GM19463 (cell line): ENCODE results near the gene ART1.
A peak's percentile ranks its signal among the peaks of the same experiment; 100 is the strongest.
"Not testable (repeated sequence)": the region's sequence is repeated elsewhere in the genome, so short reads cannot be mapped to it uniquely, and the experiment has no call there.

ENCODE experiments used
- ATAC-seq: cut with Tn5 transposase; IDR thresholded peaks from one replicate; pipeline ENCODE4 v1.9.1; 2021; ENCODE audit warnings: mild to moderate bottlenecking, moderate library complexity; ENCODE audit not compliant: unreplicated experiment

Gene ART1

GRCh38 chr11:3644817-3645235, at the start of gene ART1:
ART1 (plus strand) TSS chr11:3645128; CDS start chr11:3659214, 14,086 bp downstream.
- ATAC-seq: no peak

DNA sequence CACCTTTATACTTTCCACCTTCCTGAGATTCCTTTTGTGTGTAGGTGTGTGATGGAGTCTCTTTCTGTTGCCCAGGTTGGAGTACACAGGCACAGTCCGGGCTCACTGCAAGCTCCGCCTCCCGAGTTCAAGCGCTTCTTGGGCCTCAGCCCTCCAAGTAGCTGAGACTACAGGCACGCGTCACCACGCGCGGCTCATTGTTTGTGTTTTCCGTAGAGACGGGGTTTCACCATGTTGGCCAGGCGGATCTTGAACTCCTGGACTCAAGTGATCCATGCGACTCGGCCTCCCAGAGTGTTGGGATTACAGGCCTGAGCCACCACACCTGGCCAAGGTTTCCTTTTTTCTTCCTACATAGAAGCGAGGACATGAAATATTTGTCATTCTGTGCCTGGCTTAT, 47.2 kb upstream of the ART1 start:
- not testable (repeated sequence) for ATAC-seq

DNA sequence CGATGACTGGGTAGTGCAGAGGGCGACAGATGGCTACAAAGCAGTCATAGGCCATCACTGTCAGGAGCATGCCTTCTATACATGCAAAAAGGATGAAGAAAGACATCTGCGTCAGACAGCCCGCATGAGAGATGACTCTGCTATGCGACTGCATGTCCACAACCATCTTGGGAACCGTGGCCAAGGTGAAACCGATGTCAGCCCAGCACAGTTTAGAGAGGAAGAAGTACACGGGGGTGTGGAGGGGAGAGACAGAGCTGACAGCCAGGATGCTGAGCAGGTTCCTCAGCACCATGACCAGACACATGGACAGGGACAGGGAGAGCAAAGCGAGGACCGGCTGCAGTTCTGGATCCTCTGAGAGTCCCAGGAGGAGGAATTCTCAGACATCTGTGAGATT, 44.7 kb upstream of the ART1 start:
- not testable (repeated sequence) for ATAC-seq

DNA sequence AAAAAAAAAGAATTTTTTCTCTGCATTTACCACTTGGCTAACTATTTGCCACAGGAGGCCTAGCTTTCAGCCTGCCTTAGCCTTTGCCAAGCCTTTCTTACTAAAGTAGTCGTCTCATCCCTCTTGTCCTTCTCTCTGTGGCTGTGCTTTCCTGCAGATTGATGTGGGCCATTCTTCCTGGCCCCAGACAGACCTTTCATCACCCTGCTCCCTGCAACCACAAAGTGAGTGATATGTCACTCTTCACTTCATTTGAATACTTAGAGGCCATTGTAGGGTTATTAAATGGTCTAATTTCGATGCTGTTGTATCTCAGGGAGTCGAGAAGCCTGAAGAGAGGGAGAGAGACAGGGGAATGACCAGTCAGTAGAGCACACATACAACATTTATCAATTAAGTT, 40.8 kb upstream of the ART1 start:
- ATAC-seq: no peak

DNA sequence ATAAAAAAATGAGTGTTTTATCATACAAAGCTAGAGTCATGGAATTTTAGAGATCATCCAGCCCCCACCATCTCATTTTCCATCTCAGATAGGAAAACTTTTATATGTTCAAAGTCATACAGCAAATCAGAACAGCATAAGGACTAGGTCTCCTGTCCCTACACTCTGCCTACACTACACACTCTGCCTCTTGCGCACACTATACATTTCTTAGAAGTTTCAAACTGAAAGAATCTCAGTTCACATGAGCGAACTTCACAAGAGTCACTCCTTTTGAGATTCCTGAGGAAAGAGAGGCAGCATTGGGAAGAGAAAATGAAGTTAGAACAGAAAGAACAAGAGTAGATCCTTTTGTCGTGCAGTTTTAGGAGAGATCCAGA, 39.7 kb upstream of the ART1 start:
- ATAC-seq: no peak

- ATAC-seq: no peak
These were observed 39.1 kb upstream of the ART1 start for GRCh38 chr11:3605771-3606203.

DNA sequence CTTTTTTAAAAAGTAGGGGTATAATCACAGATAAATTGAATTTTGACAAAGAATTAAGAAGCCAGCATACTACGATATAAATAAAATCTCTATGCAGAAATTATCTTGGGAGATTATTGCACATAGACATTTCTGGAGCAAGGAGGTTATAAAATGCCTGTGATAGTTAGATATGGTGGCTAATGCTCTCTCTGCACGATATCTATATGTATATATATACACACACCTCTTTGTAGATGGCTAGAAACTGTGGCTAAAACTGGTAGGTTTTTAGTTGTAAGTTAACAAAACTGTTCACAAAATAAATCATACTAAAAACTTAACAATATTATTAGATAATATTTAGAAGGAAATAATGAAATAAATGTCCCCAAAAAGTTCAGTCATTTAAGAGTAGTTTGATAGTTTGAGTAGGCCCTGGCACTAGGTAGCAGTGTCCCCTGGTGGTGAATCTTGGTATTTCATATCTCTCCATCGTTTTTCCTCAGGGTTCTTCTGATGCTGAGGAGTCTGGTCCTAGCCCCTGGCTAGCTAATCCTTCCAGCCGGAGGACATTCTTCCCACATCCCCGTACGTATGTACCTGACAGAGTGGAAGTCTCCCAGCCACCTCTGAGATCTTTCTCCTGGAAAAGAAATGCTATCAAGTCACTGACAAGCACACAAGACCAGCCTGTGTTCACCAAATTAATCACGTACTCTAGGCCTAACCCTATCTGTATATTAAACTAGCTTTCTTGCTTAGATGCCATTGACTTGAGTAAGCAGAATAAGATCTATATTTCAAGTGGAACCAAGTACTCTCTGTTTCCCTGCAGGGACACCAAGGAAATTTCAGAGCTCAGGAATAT, 35.3 kb upstream of the ART1 start:
- ATAC-seq: no peak

DNA sequence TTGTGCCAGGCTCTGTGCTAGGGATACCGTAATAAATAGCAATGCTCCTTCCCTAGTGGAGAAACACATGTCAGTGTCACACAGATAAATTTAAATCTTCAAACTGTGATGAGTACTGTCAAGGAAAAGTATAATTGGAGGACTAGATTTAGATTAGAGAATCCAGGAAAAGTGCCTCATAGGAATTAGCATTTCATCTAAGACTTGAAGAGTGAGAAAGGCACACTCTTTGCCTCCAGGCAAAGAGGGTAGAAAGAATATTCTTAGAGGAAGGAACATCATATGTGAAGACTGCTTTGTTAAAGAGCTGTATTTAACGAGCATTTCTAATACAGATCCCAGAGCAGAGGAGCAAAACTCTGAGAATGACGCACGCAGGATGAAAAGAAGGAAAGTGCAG, 34.1 kb upstream of the ART1 start:
- ATAC-seq: no peak

DNA sequence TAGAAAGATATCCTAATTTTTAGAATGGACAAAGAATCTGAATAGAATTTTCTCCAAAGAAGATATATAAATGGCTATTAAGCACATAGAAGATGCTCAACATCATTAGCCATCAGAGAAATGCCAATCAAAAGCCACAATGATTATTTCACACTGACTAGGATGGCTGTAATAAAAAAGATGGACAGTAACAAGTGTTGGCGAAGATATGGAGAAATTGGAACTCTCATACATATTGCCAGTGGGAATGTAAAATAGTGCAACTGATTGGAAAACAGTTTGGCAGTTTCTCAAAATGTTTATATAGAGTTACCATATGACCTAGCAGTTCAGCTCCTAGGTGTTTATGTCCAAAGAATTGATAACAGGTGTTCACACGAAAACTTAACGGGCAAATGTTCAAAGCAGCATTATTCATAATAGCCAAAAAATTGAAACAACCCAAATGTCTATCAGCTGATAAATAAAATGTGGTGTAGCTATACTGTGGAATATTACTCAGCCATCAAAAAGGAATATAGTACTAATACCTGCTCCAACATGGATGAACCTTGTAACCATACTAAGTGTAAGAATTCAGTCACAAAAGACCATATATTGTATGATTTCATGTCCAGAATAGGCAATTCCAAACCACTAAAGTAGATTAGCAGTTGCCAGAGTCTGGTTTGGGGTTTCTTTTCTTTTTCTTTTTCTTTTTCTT, 32.8 kb upstream of the ART1 start:
- ATAC-seq: no peak

- no peak for ATAC-seq
These were observed 30.8 kb upstream of the ART1 start for GRCh38 chr11:3613998-3614741.

- peak; percentile 97 for ATAC-seq
These were observed 30.2 kb upstream of the ART1 start for GRCh38 chr11:3614742-3615171.

- ATAC-seq: no peak
These were observed 28.9 kb upstream of the ART1 start for GRCh38 chr11:3615998-3616397.

DNA sequence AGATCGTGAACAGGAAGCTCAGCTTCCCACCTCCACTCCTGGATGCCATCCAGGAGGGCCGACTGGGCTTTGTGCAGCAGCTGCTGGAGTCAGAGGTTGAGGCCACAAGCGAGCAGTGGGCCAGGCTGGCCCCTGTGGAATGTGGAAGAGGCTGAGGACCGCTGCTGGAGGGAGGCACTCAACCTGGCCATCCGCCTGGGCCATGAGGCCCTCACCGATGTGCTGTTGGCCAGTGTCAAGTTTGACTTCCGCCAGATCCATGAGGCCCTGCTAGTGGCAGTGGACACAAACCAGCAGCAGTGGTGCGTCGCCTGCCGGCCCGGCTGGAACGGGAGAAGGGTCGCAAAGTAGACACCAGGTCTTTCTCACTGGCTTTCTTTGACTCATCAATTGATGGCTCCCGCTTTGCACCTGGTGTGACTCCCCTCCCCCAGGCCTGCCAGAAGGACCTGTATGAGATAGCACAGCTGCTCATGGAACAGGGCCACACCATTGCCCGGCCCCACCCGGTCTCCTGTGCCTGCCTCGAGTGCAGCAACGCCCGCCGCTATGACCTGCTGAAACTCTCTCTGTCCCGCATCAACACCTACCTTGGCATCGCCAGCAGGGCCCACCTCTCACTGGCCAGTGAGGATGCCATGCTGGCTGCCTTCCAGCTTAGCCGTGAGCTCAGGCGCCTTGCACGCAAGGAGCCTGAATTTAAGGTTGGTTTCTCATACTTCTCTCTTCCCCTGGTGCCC, 28.0 kb upstream of the ART1 start:
- no peak for ATAC-seq

GRCh38 chr11:3617990-3618389, 26.9 kb upstream of the ART1 start:
- ATAC-seq: no peak

DNA sequence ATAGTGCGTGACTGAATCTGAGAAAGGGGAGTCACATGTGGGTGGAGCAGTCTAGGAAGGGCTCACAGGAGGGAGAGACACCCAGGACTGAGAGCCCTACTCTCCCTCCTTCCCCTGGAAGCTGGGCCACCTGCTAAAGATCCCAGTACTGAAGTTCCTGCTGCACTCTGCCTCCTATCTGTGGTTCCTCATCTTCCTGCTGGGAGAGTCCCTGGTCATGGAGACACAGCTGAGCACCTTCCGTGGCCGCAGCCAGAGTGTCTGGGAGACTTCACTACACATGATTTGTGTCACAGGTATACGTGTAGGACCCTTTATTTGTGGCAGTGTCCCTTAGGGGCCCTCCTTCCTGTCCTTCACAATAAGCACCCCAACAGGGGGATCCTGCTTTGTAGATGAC, 22.4 kb upstream of the ART1 start:
- ATAC-seq: no peak

GRCh38 chr11:3623121-3623520, 21.8 kb upstream of the ART1 start:
- no peak for ATAC-seq

GRCh38 chr11:3623767-3624458, 21.0 kb upstream of the ART1 start:
- ATAC-seq: no peak

GRCh38 chr11:3626250-3626960, 18.5 kb upstream of the ART1 start:
- no peak for ATAC-seq

- ATAC-seq: no peak
These were observed 17.6 kb upstream of the ART1 start for GRCh38 chr11:3627291-3627690.

DNA sequence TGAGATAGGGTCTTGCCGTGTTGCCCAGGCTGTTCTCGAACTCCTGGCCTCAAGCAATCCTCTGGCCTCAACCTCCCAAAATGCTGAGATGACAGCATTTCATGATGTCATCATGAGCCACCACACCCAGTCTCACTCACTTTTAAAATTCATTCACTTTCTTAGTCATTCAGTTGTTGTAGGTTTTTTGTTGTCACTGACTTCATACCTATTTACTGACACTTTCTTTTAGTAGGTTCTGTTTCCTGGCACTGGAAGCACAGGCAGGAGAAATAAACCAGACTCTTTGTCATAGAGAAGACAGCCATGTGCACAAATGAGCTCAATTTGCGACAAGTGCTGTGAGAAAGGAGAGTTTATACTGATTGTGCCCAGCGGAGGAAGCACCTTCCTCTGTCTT, 13.6 kb upstream of the ART1 start:
- no peak for ATAC-seq
